ENCODE data around the gene CD58. TPM values are rescaled to one million over a fixed set of nuclear protein-coding genes. Genes with fewer than 3 reads are reported as not detected.

The CD58 gene
- polyA plus RNA-seq, 3 donors: 81.0 to 168 (median 128) TPM

DNA sequence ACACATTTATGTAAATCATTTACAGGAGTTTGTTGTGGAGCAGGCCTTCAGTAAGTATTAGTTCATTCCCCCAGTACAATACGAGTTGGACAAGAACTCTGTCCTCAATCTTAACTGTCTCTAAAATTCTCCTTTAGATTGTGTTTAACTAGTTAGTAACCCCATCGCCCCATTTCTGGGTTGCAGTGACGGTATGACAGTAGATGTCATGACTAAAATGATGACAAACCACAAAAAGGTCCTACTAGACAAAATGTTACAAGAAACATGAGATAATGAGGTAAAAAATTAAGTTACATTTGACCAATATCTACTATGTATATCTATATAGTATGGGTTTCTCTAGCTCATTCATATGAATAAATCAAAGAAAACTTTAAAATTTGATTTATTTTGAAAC, 41.1 kb downstream of the CD58 start:
- H3K79me2 ChIP-seq (ENCODE audit: insufficient read depth, low read length): peaks cover 7% of the 10 kb centered on the region
- WGBS (ENCODE audit: insufficient coverage): no CpG with 5 or more reads among the region's 3 CpGs
- peaks cover 15 to 66% of the 10 kb centered on the region in 2 donors for H3K36me3 ChIP-seq (replicated peaks in 1 of 2; ENCODE audit: control insufficient read depth in 1 of 2, insufficient read depth in 2 of 2, low read length in 2 of 2)
- H3K27ac Mint-ChIP-seq: no peak overlapping the region
- TF ChIP-seq, protein P1, sequence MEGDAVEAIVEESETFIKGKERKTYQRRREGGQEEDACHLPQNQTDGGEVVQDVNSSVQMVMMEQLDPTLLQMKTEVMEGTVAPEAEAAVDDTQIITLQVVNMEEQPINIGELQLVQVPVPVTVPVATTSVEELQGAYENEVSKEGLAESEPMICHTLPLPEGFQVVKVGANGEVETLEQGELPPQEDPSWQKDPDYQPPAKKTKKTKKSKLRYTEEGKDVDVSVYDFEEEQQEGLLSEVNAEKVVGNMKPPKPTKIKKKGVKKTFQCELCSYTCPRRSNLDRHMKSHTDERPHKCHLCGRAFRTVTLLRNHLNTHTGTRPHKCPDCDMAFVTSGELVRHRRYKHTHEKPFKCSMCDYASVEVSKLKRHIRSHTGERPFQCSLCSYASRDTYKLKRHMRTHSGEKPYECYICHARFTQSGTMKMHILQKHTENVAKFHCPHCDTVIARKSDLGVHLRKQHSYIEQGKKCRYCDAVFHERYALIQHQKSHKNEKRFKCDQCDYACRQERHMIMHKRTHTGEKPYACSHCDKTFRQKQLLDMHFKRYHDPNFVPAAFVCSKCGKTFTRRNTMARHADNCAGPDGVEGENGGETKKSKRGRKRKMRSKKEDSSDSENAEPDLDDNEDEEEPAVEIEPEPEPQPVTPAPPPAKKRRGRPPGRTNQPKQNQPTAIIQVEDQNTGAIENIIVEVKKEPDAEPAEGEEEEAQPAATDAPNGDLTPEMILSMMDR (IDR thresholded peaks at IDR 0.05): no peak
- intact Hi-C loops (cut with micrococcal nuclease): loop anchor here in 1 of 2 donors (10.0 kb wide), 1 partner anchor 155 kb away; the partner anchor contains the start of gene ATP1A1
- peaks cover 0 to 14% (median 0%) of the 10 kb centered on the region in 7 donors for H3K9me3 Mint-ChIP-seq
- H3K4me1 ChIP-seq (ENCODE audit: control insufficient read depth in 1 of 2, insufficient read depth in 2 of 2, low read length in 2 of 2): peaks cover 18 to 23% of the 10 kb centered on the region in 2 donors
- no peak overlapping the region for H2AFZ ChIP-seq (ENCODE audit: insufficient read depth, low read depth, low read length, poor library complexity, severe bottlenecking)
- H3K27ac ChIP-seq (ENCODE audit: low read depth in 1 of 2, low read length in 2 of 2): no peak overlapping the region
- no peak overlapping the region for H3K4me2 ChIP-seq (replicated peaks; ENCODE audit: extremely low read depth, low read length, poor library complexity, severe bottlenecking)
- H3K4me3 Mint-ChIP-seq: no peak overlapping the region
- peaks cover 22% of the 10 kb centered on the region for H3K4me1 Mint-ChIP-seq
- peaks cover 0 to 2% (median 2%) of the 10 kb centered on the region in 3 donors for H3K27me3 Mint-ChIP-seq (ENCODE audit: low read depth in 3 of 3)
- no peak overlapping the region for H3K4me3 ChIP-seq (replicated peaks in 1 of 3; ENCODE audit: low read depth in 2 of 3, low read length in 3 of 3)
- H3K9me3 ChIP-seq (replicated peaks in 1 of 2; ENCODE audit: control insufficient read depth in 1 of 2, insufficient read depth in 1 of 2, low read length in 2 of 2): no peaks in the 10 kb centered on the region
- H3K9ac ChIP-seq (ENCODE audit: insufficient read depth, low read length, poor library complexity, severe bottlenecking): no peak overlapping the region
- DNase-seq: no peak
- H4K20me1 ChIP-seq (ENCODE audit: insufficient read depth, low read length): peaks cover 3% of the 10 kb centered on the region
- peaks cover 76 to 77% of the 10 kb centered on the region in 2 donors for H3K36me3 Mint-ChIP-seq
- no peaks in the 10 kb centered on the region for H3K27me3 ChIP-seq (ENCODE audit: control insufficient read depth in 2 of 2, insufficient read depth in 2 of 2, low read length in 2 of 2)

- WGBS (ENCODE audit: insufficient coverage): no CpG with 5 or more reads among the region's 3 CpGs
- Histone ChIP-seq H3K27me3 (ENCODE audit: control insufficient read depth in 2 of 2, insufficient read depth in 2 of 2, low read length in 2 of 2) (no peaks in the 10 kb centered on the region), H4K20me1 (ENCODE audit: insufficient read depth, low read length) (peaks cover 3% of the 10 kb centered on the region), H3K4me3 (replicated peaks in 1 of 3; ENCODE audit: low read depth in 2 of 3, low read length in 3 of 3) (no peak overlapping the region), H2AFZ (ENCODE audit: insufficient read depth, low read depth, low read length, poor library complexity, severe bottlenecking) (no peak overlapping the region), H3K9ac (ENCODE audit: insufficient read depth, low read length, poor library complexity, severe bottlenecking) (no peak overlapping the region), H3K79me2 (ENCODE audit: insufficient read depth, low read length) (peaks cover 7% of the 10 kb centered on the region), H3K4me2 (replicated peaks; ENCODE audit: extremely low read depth, low read length, poor library complexity, severe bottlenecking) (no peak overlapping the region), H3K4me1 (ENCODE audit: control insufficient read depth in 1 of 2, insufficient read depth in 2 of 2, low read length in 2 of 2) (peaks cover 18 to 23% of the 10 kb centered on the region in 2 donors), H3K36me3 (replicated peaks in 1 of 2; ENCODE audit: control insufficient read depth in 1 of 2, insufficient read depth in 2 of 2, low read length in 2 of 2) (peaks cover 13 to 62% of the 10 kb centered on the region in 2 donors), H3K9me3 (replicated peaks in 1 of 2; ENCODE audit: control insufficient read depth in 1 of 2, insufficient read depth in 1 of 2, low read length in 2 of 2) (no peaks in the 10 kb centered on the region), H3K27ac (ENCODE audit: low read depth in 1 of 2, low read length in 2 of 2) (no peak overlapping the region)
- intact Hi-C loops (cut with micrococcal nuclease): no loop called here
- no peak overlapping the region for H3K4me3 Mint-ChIP-seq
- H3K36me3 Mint-ChIP-seq: peaks cover 74 to 75% of the 10 kb centered on the region in 2 donors
- no peak for DNase-seq
- H3K4me1 Mint-ChIP-seq: peaks cover 22% of the 10 kb centered on the region
- peaks cover 0 to 2% (median 2%) of the 10 kb centered on the region in 3 donors for H3K27me3 Mint-ChIP-seq (ENCODE audit: low read depth in 3 of 3)
- TF ChIP-seq, protein P1 (IDR thresholded peaks at IDR 0.05): no peak
- H3K27ac Mint-ChIP-seq: peak overlapping the region in 2 of 7 donors; percentile 26 to 56
- peaks cover 0 to 14% (median 0%) of the 10 kb centered on the region in 7 donors for H3K9me3 Mint-ChIP-seq
Measured at GRCh38 chr1:116529199-116529631, 41.6 kb downstream of the CD58 start.

All from CD14-positive monocyte (primary cell).